Right renal pelvis (tissue), 4 donors: ENCODE data around the gene PIGK. TPM values are rescaled to one million over a fixed set of nuclear protein-coding genes. Genes with fewer than 3 reads are reported as not detected.

Experiments used
- DNase-seq, 4 donors: peaks; one replicate each; pipeline ENCODE4 v3.0.0-alpha.2; 2013; ENCODE audit warnings: low read depth in 4 of 4, low spot score in 3 of 4, missing footprints in 1 of 4
- polyA plus RNA-seq, 4 donors: library from polyadenylated mRNA; unstranded; fragments of 120-200 nt; gene quantifications; one replicate each; pipeline ENCODE4 v1.2.1, GENCODE V29; 2013; ENCODE audit not compliant: insufficient read length in 4 of 4

Gene PIGK
- polyA plus RNA-seq, 4 donors: 45.5 to 62.4 (median 58.8) TPM

GRCh38 chr1:77044133-77044849 lies 174.9 kb downstream of the PIGK start:
- no peak for DNase-seq

- no peak for DNase-seq
Observed at GRCh38 chr1:77040826-77041225, 178.4 kb downstream of the PIGK start.

GRCh38 chr1:77039739-77040138 lies 179.5 kb downstream of the PIGK start:
- DNase-seq: no peak

- no peak for DNase-seq
Observed at GRCh38 chr1:77039111-77039510, 180.1 kb downstream of the PIGK start.

Other genes starting within 250 kb of the PIGK start
- 1 to 10 TPM; 2.5 to 4.5 (median 3.6) TPM for gene AK5, start 62.6 kb upstream of the PIGK start, polyA plus RNA-seq